ENCODE data around the gene SHB. TPM values are rescaled to one million over a fixed set of nuclear protein-coding genes. Genes with fewer than 3 reads are reported as not detected.

Gene SHB
- total RNA-seq, 1 experiment from 2014 or later: 28.7 TPM

DNA sequence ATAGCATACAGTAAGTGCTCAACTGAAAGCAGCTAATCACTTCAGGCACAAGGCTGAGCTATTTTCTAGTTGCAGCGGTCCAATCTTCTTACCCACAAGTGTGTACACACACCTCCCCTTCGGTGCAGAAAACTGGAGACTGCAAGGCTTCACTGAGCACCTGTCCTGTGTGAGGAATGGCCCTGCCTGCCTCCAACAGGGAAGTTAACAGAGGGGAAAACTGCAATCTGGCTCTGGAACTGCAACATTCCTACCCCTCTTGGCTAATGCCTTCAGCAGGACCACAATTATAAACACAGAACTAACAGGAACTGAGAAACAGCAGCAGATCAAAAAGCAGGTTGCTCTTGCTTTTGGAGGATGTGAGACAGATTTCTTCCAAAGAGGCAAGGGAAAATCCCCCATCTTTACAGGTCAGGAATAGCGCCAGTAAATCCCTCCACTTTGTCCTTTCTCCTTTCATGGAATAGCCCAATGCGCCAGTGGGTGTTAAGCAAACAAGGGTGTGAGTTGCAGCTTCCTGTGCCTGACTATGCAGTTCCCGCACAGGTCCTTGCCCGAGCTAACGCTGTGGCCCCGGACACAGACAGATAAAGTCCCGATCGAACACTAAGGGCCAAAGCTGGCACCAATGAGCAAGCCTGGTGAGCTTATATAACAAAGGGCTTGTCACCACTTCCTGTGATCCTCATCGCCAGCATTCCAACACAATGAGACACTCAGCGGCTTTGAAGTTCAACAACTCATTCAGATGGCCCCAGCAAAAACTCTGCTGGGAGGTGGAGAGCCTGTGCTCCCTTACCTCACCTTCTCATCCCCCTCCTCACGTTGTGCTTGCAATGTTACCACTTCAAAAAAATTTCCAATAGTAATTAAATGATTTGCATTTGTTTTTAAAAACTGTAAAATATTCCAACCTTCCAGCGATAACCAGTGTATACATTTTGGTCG, 21.5 kb downstream of the SHB start:
- Histone ChIP-seq H3K4me3 (replicated peaks in 1 of 2; ENCODE audit: low read depth in 1 of 2, low read length in 2 of 2) (peak overlapping the region; percentile 4 to 44; a peak in 3 of 4 replicates), H3K9me2 (ENCODE audit: insufficient read depth) (no peaks in the 10 kb centered on the region)
- CTCF ChIA-PET: no interaction called here
- TF ChIP-seq EZH2 (IDR thresholded peaks at IDR 0.05): no peak
- peak; percentile 86 for TF ChIP-seq SP1 (IDR thresholded peaks at IDR 0.05; ENCODE audit: low read depth)
- no peak for TF ChIP-seq REST (IDR thresholded peaks at IDR 0.05; ENCODE audit: low read depth)
- TF ChIP-seq ZFX (IDR thresholded peaks at IDR 0.05): no peak
- no peak for TF ChIP-seq POLR2A (IDR thresholded peaks at IDR 0.05; ENCODE audit: borderline replicate concordance, extremely low read depth, insufficient read depth, insufficient read length)
- TF ChIP-seq RAD21 (IDR thresholded peaks at IDR 0.05; ENCODE audit: low read depth): peak; percentile 39; the same call in 1 of the 2 replicates
- no peak for TF ChIP-seq EZH2phosphoT487 (IDR thresholded peaks at IDR 0.05; ENCODE audit: borderline replicate concordance)
- peak; percentile 77; the same call in 1 of the 2 replicates for TF ChIP-seq CBX3 (IDR thresholded peaks at IDR 0.05; ENCODE audit: low read depth)
- TF ChIP-seq EGR1 (IDR thresholded peaks at IDR 0.05; ENCODE audit: low read depth): no peak
- peak; percentile 64 for TF ChIP-seq YY1 (IDR thresholded peaks at IDR 0.05; ENCODE audit: extremely low read depth, insufficient replicate concordance, low read depth, low read length)
- TF ChIP-seq SIN3A (IDR thresholded peaks at IDR 0.05; ENCODE audit: low read depth): peak; percentile 86
- TF ChIP-seq, protein P1, sequence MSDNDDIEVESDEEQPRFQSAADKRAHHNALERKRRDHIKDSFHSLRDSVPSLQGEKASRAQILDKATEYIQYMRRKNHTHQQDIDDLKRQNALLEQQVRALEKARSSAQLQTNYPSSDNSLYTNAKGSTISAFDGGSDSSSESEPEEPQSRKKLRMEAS (IDR thresholded peaks at IDR 0.05): peak; percentile 69; the same call in 1 of the 2 replicates
- no peak for TF ChIP-seq ZNF274 (IDR thresholded peaks at IDR 0.05; ENCODE audit: low read depth, low read length)
- TF ChIP-seq ELF1 (IDR thresholded peaks at IDR 0.05; ENCODE audit: borderline replicate concordance, low read depth): no peak; the same call in 1 of the 2 replicates
- peak; percentile 55; the same call in 1 of the 2 replicates for TF ChIP-seq SRF (IDR thresholded peaks at IDR 0.05; ENCODE audit: low read depth)
- peak; percentile 65 for TF ChIP-seq POLR2AphosphoS5 (IDR thresholded peaks at IDR 0.05; ENCODE audit: low read depth, low read length)
- TF ChIP-seq, protein P2, sequence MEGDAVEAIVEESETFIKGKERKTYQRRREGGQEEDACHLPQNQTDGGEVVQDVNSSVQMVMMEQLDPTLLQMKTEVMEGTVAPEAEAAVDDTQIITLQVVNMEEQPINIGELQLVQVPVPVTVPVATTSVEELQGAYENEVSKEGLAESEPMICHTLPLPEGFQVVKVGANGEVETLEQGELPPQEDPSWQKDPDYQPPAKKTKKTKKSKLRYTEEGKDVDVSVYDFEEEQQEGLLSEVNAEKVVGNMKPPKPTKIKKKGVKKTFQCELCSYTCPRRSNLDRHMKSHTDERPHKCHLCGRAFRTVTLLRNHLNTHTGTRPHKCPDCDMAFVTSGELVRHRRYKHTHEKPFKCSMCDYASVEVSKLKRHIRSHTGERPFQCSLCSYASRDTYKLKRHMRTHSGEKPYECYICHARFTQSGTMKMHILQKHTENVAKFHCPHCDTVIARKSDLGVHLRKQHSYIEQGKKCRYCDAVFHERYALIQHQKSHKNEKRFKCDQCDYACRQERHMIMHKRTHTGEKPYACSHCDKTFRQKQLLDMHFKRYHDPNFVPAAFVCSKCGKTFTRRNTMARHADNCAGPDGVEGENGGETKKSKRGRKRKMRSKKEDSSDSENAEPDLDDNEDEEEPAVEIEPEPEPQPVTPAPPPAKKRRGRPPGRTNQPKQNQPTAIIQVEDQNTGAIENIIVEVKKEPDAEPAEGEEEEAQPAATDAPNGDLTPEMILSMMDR (IDR thresholded peaks at IDR 0.05 in 2 of 3, conservative IDR thresholded peaks at IDR 0.05 in 1 of 3; ENCODE audit: borderline replicate concordance in 1 of 3, insufficient read depth in 1 of 3, low read depth in 2 of 3, low read length in 2 of 3): no peak
- TF ChIP-seq FOSL1 (IDR thresholded peaks at IDR 0.05; ENCODE audit: low read depth): peak; percentile 89
- TF ChIP-seq TCF7L2 (IDR thresholded peaks at IDR 0.05; ENCODE audit: borderline replicate concordance, extremely low read depth, insufficient read depth, insufficient read length): peak; percentile 98

More for the DNA sequence above, 21.5 kb downstream of the SHB start:
- peak; percentile 93 for DNase-seq (ENCODE audit: low read depth, low spot score)
- ChIA-PET RAD21 (ENCODE audit: low non-redundant PET in 1 of 2, low total read pairs in 2 of 2, uncharacterized antibody in 2 of 2, unreplicated experiment in 2 of 2) (interaction anchor here (1.1 to 1.4 kb wide), 2 partner anchors 12 to 134 kb away, joined by 3 to 5 read pairs; no protein-coding TSS in a partner anchor), POLR2A (interaction anchor here (1.2 to 2.0 kb wide), 3 partner anchors 11 to 21 kb away, joined by 3 to 5 read pairs (median 3); partner anchors contain the start of gene SHB)
- no peaks in the 10 kb centered on the region; a peak in 1 of 4 replicates for H3K36me3 ChIP-seq (ENCODE audit: control insufficient read depth in 1 of 2, insufficient read depth in 2 of 2, low read length in 2 of 2)
- no peaks in the 10 kb centered on the region for H3K9me3 ChIP-seq (ENCODE audit: control insufficient read depth in 1 of 2, insufficient read depth in 1 of 2, low read depth in 1 of 2, low read length in 2 of 2)
- peak overlapping the region; percentile 79 for H3K4me2 ChIP-seq (ENCODE audit: low read length)
- peak; percentile 76 for ATAC-seq
- H2AFZ ChIP-seq (ENCODE audit: low read depth, low read length, poor library complexity, severe bottlenecking): no peak overlapping the region
- BruUV-seq (replicated peaks): TSS peak; percentile 87
- H3K9ac ChIP-seq (ENCODE audit: low read length): peak overlapping the region; percentile 57
- H4K20me1 ChIP-seq (ENCODE audit: insufficient read depth): no peaks in the 10 kb centered on the region; the same call in 1 of the 2 replicates
- H3K27ac ChIP-seq (ENCODE audit: low read depth, low read length): peak overlapping the region; percentile 83
- intact Hi-C loops (cut with micrococcal nuclease): no loop called here
- H3K4me1 ChIP-seq (ENCODE audit: control insufficient read depth in 1 of 2, insufficient read depth in 2 of 2, low read length in 2 of 2): peaks cover 42 to 78% of the 10 kb centered on the region in 2 experiments
- peaks cover 82% of the 10 kb centered on the region for H3K79me2 ChIP-seq (ENCODE audit: insufficient read depth, low read length)
- H3K27me3 ChIP-seq (ENCODE audit: insufficient read depth, low read length): no peaks in the 10 kb centered on the region
